Lower lobe of right lung (tissue), 2 donors: ENCODE data around the gene SHTN1. TPM values are rescaled to one million over a fixed set of nuclear protein-coding genes. Genes with fewer than 3 reads are reported as not detected.

Experiments used
- ATAC-seq, 2 donors: fragments of 200-7000 bp; cut with Tn5 transposase; one replicate each; pipeline ENCODE4 v1.9.1; 2020 to 2022; ENCODE audit warnings: mild to moderate bottlenecking in 2 of 2, moderate library complexity in 2 of 2
- DNase-seq: peaks from one replicate; pipeline ENCODE4 v3.0.0-alpha.2; 2020
- H3K27ac ChIP-seq: fragments of 200-600 bp; one replicate; pipeline ENCODE4 v1.8.0; 2022
- H3K27me3 ChIP-seq: fragments of 200-600 bp; one replicate; pipeline ENCODE4 v1.8.0; 2022; ENCODE audit warnings: low read depth
- H3K36me3 ChIP-seq: fragments of 200-600 bp; one replicate; pipeline ENCODE4 v1.8.0; 2022; ENCODE audit warnings: mild to moderate bottlenecking
- H3K4me1 ChIP-seq: fragments of 200-600 bp; one replicate; pipeline ENCODE4 v1.8.0; 2022
- H3K4me3 ChIP-seq: fragments of 200-600 bp; one replicate; pipeline ENCODE4 v1.8.0; 2022; ENCODE audit warnings: mild to moderate bottlenecking
- H3K9me3 ChIP-seq: fragments of 200-600 bp; one replicate; pipeline ENCODE4 v1.8.0; 2022
- intact Hi-C: fragments of 100-400 bp; cut with DNase I; formaldehyde crosslinking; loops from one replicate; pipeline ENCODE4 v1.11.0; 2022
- total RNA-seq: library from RNA; stranded (reverse); fragmentation: NEBNext Ultra II Directional; extraction: Animal tissue kit (Norgen Biotek cat#: 25700); gene quantifications from one replicate; pipeline ENCODE4 v1.2.1, GENCODE V29; 2021
- TF ChIP-seq, protein P1 (sequence below): fragments of 200-600 bp; IDR thresholded peaks from one replicate; pipeline ENCODE4 v1.8.0; 2022; ENCODE audit warnings: antibody characterized with exemption, mild to moderate bottlenecking
- donor health status: DM: no; HTN: yes; CAD: no; lungs with severe emphysema.

Gene SHTN1
- total RNA-seq, 1 donor from 2014 or later = 43.1 TPM

DNA sequence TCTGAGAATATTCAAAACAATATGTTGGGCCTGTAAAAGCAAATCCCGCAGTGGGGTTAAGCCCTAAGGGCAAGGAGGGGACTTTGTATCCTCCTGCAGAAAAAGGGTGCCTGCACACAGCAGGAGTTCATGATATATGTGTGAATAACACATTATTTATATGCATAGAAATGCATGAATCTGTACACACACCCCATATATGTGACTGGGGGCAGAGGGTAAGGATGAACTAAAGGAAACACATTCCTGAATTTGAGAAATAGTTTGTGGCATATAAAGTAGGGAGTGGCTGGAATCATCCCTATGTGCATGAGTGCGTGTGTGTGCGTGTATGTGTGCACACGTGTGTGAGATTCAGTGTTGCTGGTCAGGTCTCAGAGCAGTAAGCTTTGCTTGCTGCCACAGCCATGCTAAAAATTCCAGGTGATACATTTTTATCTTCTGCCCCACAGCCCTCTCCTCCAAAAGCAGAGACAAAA lies 136.8 kb downstream of the SHTN1 start:
- ATAC-seq (no peak), DNase-seq (no peak)
- intact Hi-C loops = no loop called here
- Histone ChIP-seq H3K27ac (no peak overlapping the region), H3K9me3 (no peaks in the 10 kb centered on the region), H3K4me1 (no peaks in the 10 kb centered on the region), H3K36me3 (no peaks in the 10 kb centered on the region), H3K4me3 (no peak overlapping the region), H3K27me3 (no peaks in the 10 kb centered on the region)
- TF ChIP-seq, protein P1, sequence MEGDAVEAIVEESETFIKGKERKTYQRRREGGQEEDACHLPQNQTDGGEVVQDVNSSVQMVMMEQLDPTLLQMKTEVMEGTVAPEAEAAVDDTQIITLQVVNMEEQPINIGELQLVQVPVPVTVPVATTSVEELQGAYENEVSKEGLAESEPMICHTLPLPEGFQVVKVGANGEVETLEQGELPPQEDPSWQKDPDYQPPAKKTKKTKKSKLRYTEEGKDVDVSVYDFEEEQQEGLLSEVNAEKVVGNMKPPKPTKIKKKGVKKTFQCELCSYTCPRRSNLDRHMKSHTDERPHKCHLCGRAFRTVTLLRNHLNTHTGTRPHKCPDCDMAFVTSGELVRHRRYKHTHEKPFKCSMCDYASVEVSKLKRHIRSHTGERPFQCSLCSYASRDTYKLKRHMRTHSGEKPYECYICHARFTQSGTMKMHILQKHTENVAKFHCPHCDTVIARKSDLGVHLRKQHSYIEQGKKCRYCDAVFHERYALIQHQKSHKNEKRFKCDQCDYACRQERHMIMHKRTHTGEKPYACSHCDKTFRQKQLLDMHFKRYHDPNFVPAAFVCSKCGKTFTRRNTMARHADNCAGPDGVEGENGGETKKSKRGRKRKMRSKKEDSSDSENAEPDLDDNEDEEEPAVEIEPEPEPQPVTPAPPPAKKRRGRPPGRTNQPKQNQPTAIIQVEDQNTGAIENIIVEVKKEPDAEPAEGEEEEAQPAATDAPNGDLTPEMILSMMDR = no peak

DNA sequence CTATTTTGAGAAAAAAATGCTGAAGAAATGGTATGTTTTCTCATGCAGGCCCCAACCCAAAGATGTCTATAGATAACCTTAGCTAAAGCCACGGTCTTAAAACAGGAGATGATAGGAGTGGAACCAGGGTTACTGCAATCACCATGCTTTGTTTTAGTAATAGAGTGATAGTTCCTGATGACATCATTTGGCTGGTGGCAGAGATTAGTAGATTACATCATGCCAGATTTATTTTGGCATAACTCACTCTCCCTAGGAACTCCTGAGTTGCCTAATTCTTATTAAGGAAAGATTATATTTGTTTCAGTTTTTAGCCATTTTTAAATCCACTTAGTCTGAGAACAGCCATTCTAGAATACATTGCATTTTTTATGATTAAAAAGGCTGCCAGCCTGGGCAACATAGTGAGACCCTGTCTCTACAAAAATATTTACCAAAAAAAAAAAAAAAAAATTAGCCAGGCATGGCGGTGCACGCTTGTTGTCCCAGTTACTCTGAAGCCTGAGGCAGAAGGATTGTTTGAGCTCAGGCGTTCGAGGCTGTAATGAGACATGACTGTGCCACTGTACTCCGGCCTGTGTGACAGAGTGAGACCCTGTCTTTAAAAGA lies 137.9 kb downstream of the SHTN1 start:
- intact Hi-C loops = no loop called here
- ATAC-seq (no peak), DNase-seq (no peak)
- no peaks in the 10 kb centered on the region for H3K36me3 ChIP-seq
- H3K27ac ChIP-seq = no peak overlapping the region
- H3K9me3 ChIP-seq = no peaks in the 10 kb centered on the region
- no peak overlapping the region for H3K4me3 ChIP-seq
- H3K4me1 ChIP-seq = no peaks in the 10 kb centered on the region
- TF ChIP-seq, protein P1 = no peak
- no peaks in the 10 kb centered on the region for H3K27me3 ChIP-seq

DNA sequence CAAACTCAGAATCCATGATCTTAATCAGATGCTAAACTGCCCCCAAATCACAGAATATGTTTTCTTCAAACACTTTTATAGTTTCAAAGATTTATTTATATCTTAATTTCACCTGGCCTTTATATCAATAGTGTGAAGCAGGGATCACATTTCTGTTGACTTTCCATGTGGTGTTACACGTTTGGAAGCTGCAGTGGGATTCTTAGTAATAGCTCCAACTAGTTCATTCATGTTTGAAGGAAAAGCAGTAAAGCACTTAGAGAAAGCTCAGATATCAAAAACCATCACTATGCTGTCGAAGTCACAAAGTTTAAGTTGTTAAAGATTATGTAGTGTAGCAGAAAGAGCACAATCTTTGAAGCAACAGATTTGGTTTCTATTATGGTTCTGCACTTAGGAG lies 138.9 kb downstream of the SHTN1 start:
- H3K4me3 ChIP-seq = no peak overlapping the region
- intact Hi-C loops = no loop called here
- H3K27ac ChIP-seq = no peak overlapping the region
- no peaks in the 10 kb centered on the region for H3K4me1 ChIP-seq
- H3K27me3 ChIP-seq = no peaks in the 10 kb centered on the region
- TF ChIP-seq, protein P1 = no peak
- DNase-seq = no peak
- H3K9me3 ChIP-seq = no peaks in the 10 kb centered on the region
- no peak for ATAC-seq
- no peaks in the 10 kb centered on the region for H3K36me3 ChIP-seq

DNA sequence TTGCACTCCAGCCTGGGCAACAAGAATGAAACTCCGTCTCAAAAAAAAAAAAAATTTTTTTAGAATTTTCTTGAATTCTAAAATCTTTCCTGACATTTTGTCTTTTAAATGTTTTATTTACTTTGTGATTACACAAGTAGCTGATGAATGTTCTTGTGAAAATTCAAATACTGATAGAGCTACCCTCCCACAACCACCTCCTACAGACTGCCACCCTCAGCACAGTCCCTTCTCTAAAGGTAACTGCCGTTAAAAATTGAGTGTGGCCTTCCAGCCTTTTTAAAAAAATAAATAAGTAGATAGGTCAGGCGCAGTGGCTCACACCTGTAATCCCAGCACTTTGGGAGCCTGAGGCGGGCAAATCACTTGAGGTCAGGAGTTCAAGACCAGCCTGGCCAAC lies 140.6 kb downstream of the SHTN1 start:
- ATAC-seq (no peak), DNase-seq (no peak)
- Histone ChIP-seq H3K9me3 (no peaks in the 10 kb centered on the region), H3K27me3 (no peaks in the 10 kb centered on the region), H3K36me3 (no peaks in the 10 kb centered on the region), H3K4me3 (no peak overlapping the region), H3K4me1 (no peaks in the 10 kb centered on the region), H3K27ac (no peak overlapping the region)
- TF ChIP-seq, protein P1 = no peak
- intact Hi-C loops = no loop called here

DNA sequence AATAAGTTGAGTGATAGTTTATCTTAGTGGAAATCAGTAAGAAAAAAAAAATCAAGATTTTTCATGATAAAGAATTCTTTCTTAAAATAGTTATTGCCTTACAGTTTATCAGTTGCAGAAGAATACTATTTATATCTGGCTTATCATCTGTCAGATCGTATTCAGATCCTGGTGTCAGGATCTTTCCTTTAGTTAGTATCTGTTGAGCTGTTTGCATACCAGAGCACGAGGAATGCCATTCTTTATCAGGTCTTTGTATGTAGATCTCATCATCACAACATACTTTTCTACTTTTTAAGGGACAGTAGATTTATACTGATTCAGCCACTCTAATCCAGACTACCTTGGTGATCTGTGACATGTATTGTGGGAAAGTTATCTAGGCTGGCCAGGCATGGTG lies 143.2 kb downstream of the SHTN1 start:
- no peak overlapping the region for H3K27ac ChIP-seq
- TF ChIP-seq, protein P1 = no peak
- H3K9me3 ChIP-seq = peaks cover 3% of the 10 kb centered on the region
- no peaks in the 10 kb centered on the region for H3K27me3 ChIP-seq
- no peak for DNase-seq
- H3K4me3 ChIP-seq = no peak overlapping the region
- no peak for ATAC-seq
- intact Hi-C loops = no loop called here
- no peaks in the 10 kb centered on the region for H3K36me3 ChIP-seq
- H3K4me1 ChIP-seq = no peaks in the 10 kb centered on the region
